ENCODE results near the gene ACAA2. TPM values are rescaled to one million over a fixed set of nuclear protein-coding genes. Genes with fewer than 3 reads are reported as not detected.

Gene ACAA2
- total and polyA plus RNA-seq, 4 donors: 35.2 to 52.8 (median 44.9) TPM

- no peak for TF ChIP-seq CTCF (IDR thresholded peaks at IDR 0.05; ENCODE audit: control extremely low read depth, extremely low read depth)
- no peaks in the 10 kb centered on the region for H3K36me3 ChIP-seq (ENCODE audit: control insufficient read depth in 4 of 4, insufficient read depth in 4 of 4, low read length in 4 of 4)
- peaks cover 0 to 1% (median 0%) of the 10 kb centered on the region in 5 donors for H3K4me1 ChIP-seq (ENCODE audit: control insufficient read depth in 5 of 5, insufficient read depth in 5 of 5, low read length in 5 of 5)
- H3K27ac ChIP-seq (ENCODE audit: low read depth in 1 of 2, low read length in 1 of 2): no peak overlapping the region
- no peak overlapping the region for H3K4me3 ChIP-seq
- DNase-seq (peak in 2 of 3 donors; percentile 31 to 50), ATAC-seq (ENCODE audit: insufficient read depth, low FRiP score) (peak; percentile 70)
- H3K9ac ChIP-seq (ENCODE audit: insufficient read depth in 1 of 2, low read length in 2 of 2): no peak overlapping the region
- no peaks in the 10 kb centered on the region for H3K9me3 ChIP-seq (ENCODE audit: control insufficient read depth in 4 of 4, insufficient read depth in 3 of 4, low read length in 3 of 4)
- 50 to 71% methylated on average over 5 of the region's 5 CpGs for WGBS, 2 donors
- peaks cover 0 to 3% (median 0%) of the 10 kb centered on the region in 3 donors for H3K27me3 ChIP-seq (ENCODE audit: control insufficient read depth in 3 of 3, insufficient read depth in 3 of 3, low read length in 2 of 3)
These were observed 65.5 kb downstream of the ACAA2 start for GRCh38 chr18:49747876-49748275.

- WGBS, 2 donors: 94 to 96% methylated on average over 11 of the region's 11 CpGs
- no peak overlapping the region for H3K27ac ChIP-seq (ENCODE audit: low read depth in 1 of 2, low read length in 1 of 2)
- H3K27me3 ChIP-seq (ENCODE audit: control insufficient read depth in 3 of 3, insufficient read depth in 3 of 3, low read length in 2 of 3): no peaks in the 10 kb centered on the region
- H3K9ac ChIP-seq (ENCODE audit: insufficient read depth in 1 of 2, low read length in 2 of 2): no peak overlapping the region
- no peaks in the 10 kb centered on the region for H3K9me3 ChIP-seq (ENCODE audit: control insufficient read depth in 4 of 4, insufficient read depth in 3 of 4, low read length in 3 of 4)
- TF ChIP-seq CTCF (IDR thresholded peaks at IDR 0.05; ENCODE audit: control extremely low read depth, extremely low read depth): no peak
- ATAC-seq (ENCODE audit: insufficient read depth, low FRiP score): no peak
- H3K4me3 ChIP-seq: no peak overlapping the region
- no peaks in the 10 kb centered on the region for H3K36me3 ChIP-seq (ENCODE audit: control insufficient read depth in 4 of 4, insufficient read depth in 4 of 4, low read length in 4 of 4)
- peaks cover 0 to 1% (median 0%) of the 10 kb centered on the region in 5 donors for H3K4me1 ChIP-seq (ENCODE audit: control insufficient read depth in 5 of 5, insufficient read depth in 5 of 5, low read length in 5 of 5)
- DNase-seq: no peak
These were observed 68.0 kb downstream of the ACAA2 start for GRCh38 chr18:49745045-49746014.

- 82 to 86% methylated on average over 8 of the region's 8 CpGs for WGBS, 2 donors
- no peak for DNase-seq
These were observed 68.8 kb downstream of the ACAA2 start for GRCh38 chr18:49744376-49745008.

More at GRCh38 chr18:49744376-49745008, 68.8 kb downstream of the ACAA2 start:
- H3K27ac ChIP-seq (ENCODE audit: low read depth in 1 of 2, low read length in 1 of 2): no peak overlapping the region
- no peaks in the 10 kb centered on the region for H3K9me3 ChIP-seq (ENCODE audit: control insufficient read depth in 4 of 4, insufficient read depth in 3 of 4, low read length in 3 of 4)
- no peak for ATAC-seq (ENCODE audit: insufficient read depth, low FRiP score)
- H3K36me3 ChIP-seq (ENCODE audit: control insufficient read depth in 4 of 4, insufficient read depth in 4 of 4, low read length in 4 of 4): no peaks in the 10 kb centered on the region
- no peak for TF ChIP-seq CTCF (IDR thresholded peaks at IDR 0.05; ENCODE audit: control extremely low read depth, extremely low read depth)
- no peak overlapping the region for H3K4me3 ChIP-seq
- H3K4me1 ChIP-seq (ENCODE audit: control insufficient read depth in 5 of 5, insufficient read depth in 5 of 5, low read length in 5 of 5): peaks cover 0 to 1% (median 0%) of the 10 kb centered on the region in 5 donors
- H3K9ac ChIP-seq (ENCODE audit: insufficient read depth in 1 of 2, low read length in 2 of 2): no peak overlapping the region
- no peaks in the 10 kb centered on the region for H3K27me3 ChIP-seq (ENCODE audit: control insufficient read depth in 3 of 3, insufficient read depth in 3 of 3, low read length in 2 of 3)
